Stimulated activated naive CD4-positive, alpha-beta T cell (primary cell): ENCODE data around the gene SARDH.
"Not testable (repeated sequence)": the region's sequence is repeated elsewhere in the genome, so short reads cannot be mapped to it uniquely, and the experiment has no call there.

Source experiments
- DNase-seq, 6 experiments: peaks; one replicate each; lab custom pipeline; 2025; lab: John Stamatoyannopoulos, UW

Gene SARDH

DNA sequence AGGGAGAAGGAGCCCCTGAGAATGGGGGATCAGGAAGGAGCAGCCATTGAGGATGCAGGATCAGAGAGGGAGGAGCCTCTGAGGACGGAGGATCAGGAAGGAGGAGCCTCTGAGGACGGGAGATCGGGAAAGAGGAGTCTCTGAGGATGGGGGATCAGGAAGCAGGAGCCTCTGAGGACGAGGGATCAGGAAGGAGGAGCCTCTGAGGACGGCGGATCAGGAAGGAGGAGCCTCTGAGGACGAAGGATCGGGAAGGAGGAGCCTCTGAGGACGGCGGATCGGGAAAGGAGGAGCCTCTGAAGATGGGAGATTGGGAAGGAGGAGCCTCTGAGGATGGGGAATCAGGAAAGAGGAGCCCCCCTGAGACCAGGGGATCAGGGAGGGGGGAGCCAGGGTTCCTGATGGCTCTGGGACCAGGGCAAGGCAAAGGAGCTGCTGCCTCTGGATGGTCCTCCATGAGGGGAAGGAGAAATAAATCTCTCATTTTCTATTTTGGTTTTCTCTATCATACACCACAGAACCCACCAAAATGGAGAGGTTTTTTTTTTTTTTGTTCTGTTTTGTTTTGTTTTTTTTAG is 22.6 kb upstream of the SARDH start:
- no peak for DNase-seq

DNA sequence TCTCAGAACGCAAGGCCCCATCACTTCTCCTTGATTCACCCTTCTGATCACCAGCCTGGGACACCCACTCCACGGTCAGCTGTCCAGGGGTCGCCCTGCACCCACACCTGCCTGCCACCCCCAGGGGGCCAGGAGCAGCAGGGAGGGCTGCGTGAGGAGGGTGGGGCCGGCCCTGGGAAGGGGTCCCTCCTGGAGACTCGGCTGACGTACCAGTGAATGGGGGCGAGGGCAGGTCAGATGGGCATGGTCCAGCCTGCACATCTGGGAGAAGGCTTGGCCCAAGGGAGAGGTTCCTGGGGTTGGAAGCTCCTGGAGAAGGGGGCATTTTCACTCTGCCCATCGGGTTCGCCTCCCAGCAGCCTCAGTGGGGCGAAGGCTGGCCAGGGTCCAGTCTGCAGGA is 21.8 kb upstream of the SARDH start:
- no peak for DNase-seq

DNA sequence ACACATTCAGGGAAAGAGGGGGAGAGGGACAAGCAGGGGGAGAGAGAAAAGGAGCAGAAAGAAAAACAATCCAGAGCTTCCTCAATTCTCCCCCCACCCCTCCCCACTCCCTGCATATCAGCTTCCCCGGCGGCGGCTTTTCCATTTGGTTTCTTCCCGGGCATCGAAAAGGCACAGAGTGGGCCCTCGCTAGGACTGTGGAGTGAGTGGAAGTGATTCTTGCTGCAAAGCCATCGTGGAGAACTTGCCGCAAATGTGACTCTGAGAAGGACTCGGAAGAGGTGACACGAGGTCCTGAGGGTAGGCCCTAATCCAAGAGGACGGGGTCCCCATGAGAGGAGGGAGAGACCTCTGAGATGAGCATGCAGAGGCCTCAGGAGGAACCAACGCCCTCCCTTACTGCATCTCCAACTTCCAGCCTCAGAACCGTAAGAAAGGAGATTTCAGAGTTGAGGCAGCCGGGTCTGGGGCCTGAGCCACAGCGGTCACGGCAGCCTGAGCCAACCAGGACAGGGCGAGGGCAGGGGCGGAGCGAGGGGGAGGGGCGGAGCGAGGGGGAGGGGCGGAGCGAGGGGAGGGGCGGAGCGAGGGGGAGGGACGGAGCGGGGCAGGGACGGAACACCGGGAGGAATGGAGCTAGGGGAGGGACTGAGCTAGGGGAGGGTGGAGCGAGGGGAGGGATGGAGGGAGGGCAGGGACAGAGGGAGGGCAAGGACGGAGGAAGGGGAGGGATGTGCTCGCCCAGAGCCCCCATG is 21.2 kb upstream of the SARDH start:
- no peak for DNase-seq

DNA sequence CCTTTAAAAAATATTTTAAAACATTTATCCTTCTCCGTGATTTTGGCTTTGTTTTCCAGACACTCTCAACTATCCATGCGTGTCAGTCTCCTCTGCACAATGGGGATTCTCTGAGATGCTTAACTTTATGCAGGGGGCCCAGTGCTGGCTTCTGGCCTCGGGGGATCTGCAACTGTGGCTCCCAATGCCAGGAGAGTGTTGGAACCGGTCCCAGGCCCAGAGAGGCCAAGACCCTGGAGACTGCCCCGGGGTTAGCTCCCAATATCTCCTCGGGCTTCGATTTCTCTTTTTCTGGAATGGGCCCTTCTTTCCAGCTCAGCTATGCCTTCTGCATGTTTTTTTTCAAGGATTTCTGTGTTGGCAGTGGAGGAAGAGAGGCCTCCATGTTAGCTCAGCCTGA is 20.1 kb upstream of the SARDH start:
- no peak for DNase-seq

DNA sequence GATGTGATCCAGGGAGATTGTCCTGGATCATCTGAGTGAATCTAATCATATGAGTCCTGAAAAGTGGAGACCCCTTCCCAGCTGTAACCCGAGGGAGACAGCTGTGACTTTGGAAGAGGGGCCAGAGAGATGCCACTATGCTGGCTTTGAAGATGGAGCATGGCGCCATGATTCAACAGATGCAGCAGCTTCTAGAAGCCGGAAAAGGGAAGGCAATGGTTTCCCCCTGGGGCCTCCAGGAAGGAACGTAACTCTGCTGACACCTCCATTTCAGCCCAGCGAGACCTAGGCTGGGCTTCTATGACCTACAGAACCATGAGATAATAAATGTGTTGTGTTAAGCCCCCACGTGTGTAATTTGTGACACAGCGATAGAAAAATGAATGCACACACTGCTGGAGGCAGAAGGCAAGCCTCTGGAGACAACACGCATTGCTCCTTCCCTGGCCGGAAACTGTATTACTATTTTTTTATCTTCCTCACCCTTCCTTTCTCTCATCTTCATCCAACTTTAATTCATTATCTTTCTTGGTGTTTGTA is 16.6 kb upstream of the SARDH start:
- DNase-seq, result no peak

DNA sequence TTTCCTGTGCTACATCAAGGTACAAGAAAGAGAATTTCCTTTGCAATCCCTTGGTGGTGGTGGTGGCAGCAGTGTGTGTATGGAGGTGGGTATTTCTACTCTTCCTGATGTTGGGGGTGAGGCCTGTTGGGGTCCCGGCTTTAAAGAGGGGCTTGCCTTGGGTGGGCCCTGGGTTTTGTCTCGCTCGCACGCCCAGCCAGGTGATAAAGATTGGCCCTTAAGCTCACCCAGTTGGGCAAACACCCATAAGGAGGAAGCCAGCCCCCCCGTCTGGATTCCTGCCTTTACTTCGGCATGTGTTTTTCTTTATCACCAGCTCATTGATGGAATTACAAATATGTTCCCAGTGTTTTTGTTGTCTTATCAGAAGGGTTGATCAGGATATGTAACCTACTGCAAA is 16.0 kb upstream of the SARDH start:
- no peak for DNase-seq

DNA sequence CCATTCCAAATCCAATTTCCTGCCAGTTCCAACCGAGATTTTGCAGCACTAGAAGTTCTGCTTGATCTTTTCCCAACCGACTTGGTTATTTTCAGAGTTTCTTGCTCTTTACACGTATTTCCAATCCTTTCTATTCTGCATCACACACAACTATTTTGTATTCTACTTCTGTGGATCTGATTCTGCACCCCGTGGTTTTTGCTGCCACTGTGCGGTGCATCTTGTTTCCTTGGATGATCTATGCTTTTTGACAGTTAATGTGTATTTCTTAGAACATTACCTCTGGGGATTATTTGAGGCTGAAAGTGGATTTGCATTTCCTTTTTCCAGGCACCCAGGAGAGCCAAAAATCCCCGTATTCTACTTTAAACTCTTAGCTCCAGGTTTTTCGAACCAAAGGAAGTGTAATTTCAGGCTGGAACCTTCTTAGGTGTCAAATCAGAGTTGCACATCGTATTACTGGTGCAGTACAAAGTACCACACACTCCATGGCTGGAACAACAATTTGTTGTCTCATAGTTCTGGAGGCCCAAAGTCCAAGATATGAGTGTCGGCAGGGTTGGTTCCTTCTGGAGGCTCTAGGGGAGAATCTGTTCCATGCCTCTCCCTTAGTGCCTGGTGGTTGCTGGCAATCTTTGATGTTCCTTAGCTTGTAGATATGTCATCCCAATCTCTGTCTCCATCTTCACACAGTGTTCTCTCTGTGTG is 14.7 kb upstream of the SARDH start:
- no peak for DNase-seq

DNA sequence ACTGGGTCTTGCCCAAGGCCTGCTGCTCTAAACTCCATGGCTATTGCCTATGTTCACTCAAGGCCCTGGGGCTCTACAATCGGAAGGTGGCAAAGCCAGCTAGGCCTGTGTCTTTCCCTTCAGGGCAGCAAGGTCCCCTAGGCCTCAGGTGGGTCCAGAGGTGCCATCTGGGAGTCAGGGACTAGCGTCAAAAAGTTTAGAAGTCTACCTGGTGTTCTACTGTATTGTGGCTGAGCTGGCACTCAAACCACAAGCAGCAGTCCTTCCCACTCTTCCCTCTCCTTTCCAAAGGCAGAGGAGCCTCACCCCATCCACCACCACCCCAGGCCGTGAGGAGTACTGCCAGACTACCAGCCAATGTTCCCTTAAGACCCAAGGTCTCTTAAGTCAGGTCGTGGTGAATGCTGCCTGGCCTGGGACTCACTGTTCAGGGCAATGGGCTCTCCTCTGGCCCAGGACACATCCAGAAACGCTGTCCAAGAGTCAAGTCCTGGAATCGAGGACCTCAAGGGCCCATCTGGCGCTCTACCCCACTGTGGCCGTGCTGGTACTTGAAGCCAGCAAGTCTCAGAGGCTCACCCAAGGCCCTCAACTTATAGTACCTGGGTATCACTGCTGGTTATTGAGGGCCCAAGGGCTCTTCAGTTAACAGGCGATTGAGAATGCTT is 13.0 kb upstream of the SARDH start:
- DNase-seq, result no peak

DNA sequence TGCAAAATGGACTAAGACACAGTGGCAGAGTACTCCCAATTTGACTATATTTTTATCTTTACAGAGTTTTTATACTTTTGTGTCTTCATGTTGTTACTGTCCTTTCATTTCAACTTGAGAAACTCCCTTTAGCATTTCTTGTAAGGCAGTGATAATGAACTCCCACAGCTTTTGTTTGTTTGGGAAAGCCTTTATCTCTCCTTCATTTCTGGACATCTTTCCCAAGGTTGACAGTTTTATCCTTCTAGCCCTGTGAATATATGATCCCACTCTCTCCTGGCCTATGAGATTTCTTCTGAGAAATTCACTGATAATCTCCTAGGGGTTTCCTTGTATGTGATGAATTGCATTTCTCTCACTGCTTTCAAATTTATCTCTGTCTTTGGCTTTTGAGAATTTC is 9.2 kb upstream of the SARDH start:
- DNase-seq, result no peak

DNA sequence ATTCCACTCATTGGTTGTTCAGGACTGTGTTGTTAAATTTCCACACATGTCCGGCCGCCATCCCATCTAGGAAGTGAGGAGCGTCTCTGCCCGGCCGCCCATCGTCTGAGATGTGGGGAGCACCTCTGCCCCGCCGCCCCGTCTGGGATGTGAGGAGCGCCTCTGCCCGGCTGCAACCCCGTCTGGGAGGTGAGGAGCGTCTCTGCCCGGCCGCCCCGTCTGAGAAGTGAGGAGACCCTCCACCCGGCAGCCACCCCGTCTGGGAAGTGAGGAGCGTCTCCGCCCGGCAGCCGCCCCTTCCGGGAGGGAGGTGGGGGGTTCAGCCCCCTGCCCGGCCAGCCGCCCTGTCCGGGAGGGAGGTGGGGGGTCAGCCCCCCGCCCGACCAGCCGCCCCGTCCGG is 6.4 kb upstream of the SARDH start:
- not testable (repeated sequence) for DNase-seq

DNA sequence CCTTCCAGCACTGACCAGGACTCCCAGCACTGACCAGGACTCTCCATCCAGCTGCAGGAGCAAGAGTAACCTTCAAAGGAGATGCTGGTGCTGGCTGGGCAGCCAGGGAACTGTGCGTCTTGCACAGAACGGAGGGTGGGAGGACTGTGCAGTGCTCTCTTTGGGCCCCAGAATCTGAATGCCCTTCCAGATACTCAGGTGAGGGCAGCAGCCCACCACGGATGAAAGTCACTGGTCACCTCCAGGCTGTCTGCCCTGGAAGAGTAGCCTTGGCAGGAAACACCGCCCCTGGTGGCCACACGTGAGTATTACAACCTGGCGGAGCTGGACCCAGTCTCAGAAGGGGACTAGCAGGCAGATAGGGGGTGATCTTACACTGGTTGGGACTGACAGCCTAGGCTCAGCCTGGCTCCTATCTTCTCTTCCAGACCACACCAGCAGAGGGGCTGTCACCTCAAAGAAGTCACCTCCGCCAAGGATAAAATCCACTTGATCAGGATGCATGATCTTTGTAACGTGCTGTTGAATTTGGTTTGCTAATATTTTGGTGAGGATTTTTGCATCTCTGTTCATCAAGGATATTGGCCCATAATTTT is 4.8 kb upstream of the SARDH start:
- peak; percentile 32 to 78 (median 63) for DNase-seq

DNA sequence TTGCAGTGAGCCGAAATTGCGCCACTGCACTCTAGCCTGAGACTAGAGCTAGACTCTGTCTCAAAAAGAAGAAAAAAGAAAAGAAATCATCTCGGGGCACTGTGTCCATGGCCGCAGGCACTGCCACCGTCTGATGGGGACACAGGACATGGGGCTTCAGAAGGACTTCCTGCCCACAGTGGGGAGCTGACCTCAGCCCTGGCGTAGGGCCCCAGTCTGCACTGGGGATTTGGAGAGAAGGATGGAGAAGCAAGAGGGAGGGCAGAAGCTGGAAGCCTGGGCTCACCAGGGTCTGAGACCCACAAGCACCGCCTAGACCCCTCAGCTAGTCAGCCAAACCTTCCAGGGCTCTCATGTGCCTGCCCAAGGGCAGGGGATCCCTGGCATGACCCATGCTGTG is 4.1 kb upstream of the SARDH start:
- DNase-seq, result no peak

DNA sequence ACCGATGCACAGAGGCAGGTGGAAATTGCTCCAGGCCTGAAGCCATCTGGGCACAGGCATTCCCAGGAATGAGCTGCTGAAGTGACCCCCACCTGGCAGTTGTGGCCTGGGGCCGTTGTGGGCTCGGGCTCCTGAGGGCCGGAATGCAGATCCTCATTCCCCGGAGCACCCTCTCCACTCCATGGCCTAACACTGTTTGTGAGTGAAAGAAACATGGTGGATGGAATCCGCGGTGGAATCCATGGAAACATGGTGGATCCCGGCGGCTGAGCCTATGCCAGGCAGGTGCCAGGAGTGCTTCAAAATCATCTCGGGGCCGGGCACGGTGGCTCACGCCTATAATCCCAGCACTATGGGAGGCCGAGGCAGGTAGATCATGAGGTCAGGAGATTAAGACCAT is 3.6 kb upstream of the SARDH start:
- no peak for DNase-seq

DNA sequence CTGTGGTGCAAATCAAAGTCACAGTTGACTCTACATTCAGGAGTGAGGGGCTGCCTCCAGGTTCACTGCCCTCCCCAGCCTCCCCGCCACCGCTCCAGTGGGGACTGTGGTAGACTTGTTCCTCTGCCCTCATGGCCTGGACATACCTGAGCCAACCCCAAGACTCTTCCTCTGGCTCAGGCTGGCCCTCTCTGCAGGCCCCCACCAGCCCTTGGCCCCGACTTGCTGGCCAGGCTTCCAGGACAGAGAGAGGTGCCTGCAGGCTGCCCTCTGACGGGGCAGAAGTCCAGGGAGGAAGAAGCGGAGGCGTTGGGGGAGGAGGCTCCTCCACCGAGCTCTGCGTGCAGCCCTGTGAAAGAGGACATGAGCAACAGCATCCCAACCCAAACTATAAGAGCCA is 2.8 kb upstream of the SARDH start:
- no peak for DNase-seq

DNA sequence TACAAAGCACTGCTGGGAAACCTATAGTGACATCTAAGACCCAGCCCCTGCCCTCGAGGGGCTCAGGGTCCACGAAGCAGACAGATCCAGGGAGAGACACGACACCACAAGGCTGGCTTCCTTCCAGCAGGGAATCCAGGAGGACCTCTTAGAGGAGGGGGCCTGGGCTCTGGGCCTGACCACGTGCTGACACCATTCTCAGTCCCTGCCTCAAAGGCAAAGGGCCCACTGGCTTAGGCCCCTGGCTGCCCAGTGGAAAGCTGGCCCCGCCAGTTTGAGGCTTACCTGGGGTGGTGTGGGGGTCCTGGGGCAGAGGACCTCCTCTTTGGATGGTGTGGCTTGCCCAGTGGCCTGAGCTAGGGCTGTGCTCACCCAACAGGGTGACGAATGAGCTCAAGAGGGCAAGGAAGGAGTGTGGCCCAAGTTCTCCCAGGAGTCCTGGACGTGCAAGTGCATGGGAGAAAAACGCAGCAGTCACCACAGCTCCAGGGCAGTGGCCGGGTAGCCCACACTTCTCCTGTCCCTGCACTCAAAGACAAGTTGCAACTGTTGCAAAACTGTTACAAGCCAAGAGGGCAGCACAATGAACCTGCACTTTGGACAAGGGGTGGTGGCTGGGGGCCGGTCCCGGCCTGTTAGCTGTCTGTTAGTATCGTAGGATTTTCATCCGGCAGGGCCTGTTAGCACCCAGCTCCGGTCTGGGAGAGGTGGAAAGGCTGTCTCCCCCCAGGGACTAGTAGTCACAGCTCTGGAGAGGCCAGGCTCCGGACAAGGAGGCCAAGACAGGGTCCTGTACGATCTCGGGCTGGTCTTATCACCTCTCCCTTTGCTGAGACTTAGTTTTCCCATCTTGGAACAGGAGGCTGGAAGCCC is 1.5 kb upstream of the SARDH start:
- DNase-seq, result no peak

DNA sequence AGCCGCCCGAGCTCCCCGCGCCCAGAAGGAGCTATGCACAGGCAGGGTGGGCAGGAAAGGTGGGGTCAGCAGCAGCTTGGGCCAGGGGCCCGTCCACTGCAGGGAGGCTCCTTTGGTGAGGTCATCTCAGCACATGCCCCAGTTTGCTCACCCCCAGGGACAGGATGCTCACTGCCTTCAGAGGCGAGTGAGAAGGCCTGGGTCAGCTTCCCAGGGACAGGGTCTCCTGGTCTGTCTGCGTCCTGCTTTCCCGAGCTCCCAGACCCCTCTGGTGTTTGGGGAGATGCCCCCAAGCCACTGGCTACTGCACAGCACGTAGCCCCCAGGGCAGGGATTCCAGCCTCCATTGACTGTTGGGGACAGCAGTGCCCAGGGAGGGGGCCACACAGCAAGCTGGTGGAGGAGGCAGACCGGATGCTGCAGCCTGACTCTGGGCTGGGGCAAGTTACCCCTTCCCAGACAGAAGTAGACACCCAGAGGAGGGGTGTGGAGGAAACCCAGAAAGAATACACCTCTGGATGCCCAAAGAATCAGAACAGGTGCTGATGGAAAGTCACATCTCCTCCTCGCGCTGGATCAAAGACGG is 581 bp upstream of the SARDH start:
- DNase-seq, result no peak

DNA sequence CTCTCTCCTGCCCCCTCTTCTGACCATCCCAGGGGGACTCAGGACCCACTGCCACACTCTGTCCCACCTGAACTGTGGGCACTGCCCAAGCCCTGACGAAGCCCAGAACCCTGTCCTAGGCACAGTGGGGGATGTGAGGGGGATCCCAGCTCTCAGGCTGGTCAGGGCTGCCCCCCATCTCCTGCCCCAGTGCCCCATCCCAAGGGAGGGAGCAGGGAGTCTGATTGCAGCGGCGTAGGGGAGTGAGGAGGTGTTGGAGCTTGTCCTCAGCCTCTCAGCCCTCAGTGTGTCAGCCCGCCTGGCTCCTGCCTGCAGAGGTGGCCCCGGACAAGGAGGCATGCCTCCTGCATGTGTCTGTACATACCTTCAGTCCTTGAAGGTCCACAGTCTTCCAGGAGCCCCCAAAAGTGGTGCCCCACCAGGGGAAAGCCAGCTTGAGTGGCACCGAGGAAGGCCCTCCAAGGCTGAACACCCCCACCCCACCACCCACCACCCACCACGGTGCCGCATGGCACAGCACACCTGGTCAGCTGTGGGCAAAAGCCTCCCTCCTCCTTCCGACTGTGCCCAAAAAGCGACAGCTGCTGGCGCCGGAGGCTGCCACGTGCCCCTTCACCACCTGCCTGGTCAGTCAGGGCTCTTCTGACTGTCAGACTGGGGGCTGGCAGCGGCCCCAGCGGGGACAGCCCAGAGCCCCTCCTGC is 930 bp downstream of the SARDH start:
- no peak for DNase-seq

DNA sequence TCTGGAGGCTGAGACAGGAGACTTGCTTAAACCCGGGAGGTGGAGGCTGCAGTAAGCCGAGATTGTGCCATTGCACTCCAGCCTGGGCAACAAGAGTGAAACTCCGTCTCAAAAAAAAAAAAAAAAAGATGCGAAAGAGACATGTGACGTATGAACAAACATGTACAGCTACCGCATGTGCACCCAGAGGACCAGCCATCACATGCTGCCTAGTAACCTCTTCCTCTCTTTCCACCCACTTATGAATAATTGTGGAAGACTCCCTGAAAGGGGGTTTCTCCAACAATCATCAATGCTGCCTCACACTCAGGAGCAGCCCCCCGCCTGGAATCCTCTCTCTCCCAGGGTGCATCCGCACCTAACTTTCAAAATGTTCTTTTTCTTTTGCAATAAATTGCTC is 2.2 kb downstream of the SARDH start:
- DNase-seq, result no peak

DNA sequence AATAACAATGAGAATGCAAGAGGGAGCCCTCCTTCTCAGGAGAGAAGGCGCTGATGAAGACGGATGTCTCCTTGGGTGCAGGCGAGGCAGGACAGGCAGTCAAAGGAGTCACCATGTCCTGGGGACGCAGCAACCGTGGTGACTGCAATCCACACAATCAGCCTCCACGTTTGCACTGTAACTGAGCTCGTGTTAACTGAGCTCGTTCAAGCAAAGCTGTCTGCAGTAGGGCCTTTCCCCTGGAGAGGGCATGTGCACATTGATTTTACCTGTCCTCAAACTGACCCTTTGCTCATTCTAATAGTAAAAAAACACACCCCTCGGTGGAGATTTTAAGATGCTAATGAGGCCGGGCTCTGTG is 2.8 kb downstream of the SARDH start:
- no peak for DNase-seq
